Activated CD4-positive, alpha-beta T cell treated with anti-CD3 and anti-CD28 coated beads for 24 hours (primary cell): ENCODE results near the gene GAB1.
"Not testable (repeated sequence)": the region's sequence is repeated elsewhere in the genome, so short reads cannot be mapped to it uniquely, and the experiment has no call there.

Experiments used
- DNase-seq, 2 donors: peaks; one replicate each; pipeline ENCODE4 v3.0.0-alpha.2; 2020; ENCODE audit warnings: low read depth in 2 of 2

GAB1 gene

DNA sequence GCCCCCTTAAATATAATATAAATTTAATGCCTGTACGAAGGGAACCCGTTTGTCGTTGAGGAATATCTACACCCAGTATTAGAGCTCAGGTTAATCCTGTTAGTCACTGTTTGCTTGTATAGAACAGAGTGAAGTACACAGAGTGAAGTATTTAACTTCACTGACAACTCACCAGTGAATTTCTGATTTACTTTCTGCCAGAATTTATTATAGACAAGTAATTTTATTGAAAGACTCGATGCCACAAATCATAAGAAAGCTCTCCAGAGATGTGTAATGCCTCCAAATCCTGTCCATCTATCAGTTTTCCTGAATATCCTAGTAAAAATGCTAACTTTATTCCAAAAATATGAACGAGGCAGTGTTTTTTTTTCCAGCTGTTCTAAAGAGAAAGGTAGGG is 1.6 kb downstream of the GAB1 start:
- no peak for DNase-seq

DNA sequence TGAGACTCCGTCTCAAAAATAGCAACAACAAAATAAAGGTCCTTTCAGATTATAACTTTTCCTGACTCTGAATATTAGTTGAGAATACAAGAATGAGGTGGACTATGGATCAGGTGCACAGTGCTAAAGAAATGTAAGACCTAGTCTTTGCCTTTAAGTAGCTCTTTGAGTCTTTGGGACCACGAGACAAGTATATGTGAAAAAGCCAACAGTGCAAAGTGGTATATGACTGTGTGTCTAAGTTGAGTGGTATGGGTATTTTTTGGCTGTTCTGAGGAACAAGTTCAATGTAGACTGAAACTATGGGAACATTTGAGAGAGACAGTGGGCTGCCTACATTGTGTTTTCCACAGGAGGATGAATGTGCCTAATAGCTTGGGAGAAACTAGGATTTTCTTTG is 2.8 kb downstream of the GAB1 start:
- DNase-seq = no peak

DNA sequence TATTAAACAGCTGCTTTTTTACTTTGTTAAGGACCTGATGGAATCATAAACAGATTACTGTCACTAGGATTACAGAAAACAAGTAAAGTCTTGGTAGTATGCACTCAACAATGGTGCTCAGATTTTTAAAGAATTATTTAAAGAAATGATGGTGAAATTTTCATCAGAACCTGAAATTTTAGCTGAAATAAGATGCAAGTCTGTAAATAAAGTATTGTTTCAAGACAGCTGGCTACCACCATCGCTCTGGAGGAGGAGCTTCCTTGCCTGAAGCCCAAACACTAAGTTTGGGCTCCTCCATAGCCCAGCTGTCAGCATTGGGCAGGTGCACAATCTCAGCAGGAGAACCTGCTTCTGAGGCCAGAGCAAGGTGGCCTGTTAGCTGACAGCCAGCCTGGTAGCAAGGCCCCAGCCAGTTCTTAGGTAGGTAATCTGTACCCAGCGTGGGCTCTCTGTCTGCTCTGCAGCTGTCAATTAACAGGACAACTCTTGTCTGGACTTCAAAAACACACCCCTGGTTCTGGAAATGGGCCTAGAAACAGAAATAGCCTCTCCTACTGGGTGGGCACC is 4.6 kb downstream of the GAB1 start:
- no peak for DNase-seq

DNA sequence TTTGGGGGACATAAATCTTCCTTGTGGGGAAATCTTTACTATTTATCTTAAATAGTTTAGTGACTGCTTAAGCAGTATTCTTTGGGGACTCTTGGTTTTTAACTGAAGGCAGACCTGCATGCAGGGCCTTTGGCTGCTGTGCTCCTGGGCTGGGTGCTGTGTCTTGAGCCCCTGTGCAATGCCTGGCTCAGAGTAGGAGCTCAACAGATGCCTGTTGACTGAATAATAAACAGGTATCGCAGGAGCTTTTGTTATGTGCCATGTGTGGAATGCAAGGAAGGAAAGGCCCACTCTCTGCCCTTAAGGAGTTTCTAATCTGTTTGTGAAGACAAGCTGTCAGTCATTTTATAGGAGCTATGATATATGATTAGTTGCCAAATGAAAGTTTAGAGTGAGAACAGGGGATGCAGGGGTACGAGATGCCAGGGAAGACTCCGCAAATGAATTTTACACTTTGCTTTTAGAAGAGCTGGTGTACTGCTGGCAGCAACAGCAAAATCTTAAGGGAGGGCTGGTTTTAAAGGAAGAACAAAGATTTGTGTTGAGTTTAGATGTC is 6.7 kb downstream of the GAB1 start:
- DNase-seq = no peak

DNA sequence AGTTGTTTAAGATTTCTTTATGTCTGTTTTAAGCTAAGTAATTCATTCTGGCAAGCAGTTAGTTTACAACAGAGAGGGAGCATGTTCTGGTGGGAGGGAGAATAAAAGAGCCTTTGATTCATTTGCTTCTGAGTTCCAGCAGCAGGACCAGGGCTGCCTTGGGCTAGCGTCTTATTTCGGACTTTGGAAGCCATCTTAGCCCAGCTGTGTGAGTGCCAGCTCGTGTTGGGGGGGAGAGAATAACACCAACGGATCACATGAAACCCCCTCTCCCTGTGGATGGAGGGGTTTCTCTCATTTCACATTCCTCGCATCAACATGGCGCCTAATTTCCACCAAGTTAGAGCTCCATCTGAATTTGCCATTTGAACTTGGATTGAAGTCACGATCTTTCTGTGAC is 7.4 kb downstream of the GAB1 start:
- no peak for DNase-seq

GRCh38 chr4:143344774-143345173 is 8.1 kb downstream of the GAB1 start:
- DNase-seq = no peak

DNA sequence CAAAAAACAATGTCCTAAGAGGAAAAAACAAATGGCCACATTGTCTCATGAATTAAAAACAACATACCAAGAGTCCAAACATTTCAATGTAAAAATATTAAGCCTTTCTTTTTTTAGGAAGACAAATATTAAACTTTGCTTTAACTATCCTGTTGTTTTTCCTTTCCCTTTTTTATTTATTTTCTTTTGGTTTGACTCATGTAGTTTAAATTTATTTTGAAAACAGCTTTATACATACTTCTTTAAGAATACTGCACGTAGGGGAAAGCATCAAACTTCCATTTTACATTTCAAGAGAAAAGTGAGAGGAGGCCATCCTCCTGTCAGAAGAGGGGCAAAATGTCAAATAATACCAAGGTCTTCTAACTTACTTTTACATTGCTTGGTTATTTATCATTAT is 8.7 kb downstream of the GAB1 start:
- no peak for DNase-seq

DNA sequence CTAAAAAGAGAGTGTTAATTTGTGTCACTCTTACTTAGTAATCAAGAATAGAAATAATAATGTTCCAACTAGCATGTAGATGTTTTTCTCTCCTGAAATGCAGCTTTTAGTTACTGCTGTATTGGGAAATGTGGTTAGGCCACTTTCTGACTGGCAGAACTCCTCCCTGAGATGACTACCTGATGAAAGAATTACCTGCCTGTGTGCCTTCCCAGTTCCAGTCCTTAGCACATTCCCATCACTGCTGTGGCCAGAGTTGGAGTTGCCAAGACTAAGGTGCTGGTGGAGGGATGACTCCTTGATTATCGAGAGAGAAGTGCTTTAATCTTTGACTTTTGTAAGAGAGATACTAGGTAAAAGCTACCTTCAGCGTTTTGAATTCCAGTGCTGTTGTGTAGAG is 9.5 kb downstream of the GAB1 start:
- no peak for DNase-seq

DNA sequence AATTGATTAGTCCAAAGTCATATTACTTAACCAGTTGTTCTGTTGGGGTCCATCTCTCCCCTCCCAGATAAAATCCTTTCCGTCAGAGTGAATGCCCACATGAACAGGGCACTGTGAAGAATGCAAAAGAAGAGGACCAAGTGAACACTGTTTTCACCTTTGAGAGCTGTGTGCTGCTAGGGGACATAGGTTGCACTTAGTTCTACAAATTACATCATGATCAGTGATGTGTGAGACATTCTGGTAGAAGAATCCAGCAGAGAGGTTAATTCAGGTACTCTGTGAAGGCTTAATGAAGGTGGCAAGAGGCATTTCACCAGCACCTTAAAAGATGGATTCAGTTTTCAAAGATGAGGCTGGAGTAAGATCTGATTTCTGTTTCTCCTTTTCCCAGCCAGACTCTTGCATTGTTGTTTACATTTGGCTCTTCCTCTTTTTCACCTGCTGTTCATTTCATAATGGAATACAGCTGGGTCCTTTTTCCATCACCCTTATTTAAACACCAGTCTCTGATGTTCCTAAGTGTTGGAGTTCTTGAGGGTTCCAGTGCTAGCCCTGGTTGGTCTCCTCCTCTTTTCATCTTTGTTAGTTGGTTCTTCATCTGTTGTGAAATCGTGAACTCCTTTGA is 10.9 kb downstream of the GAB1 start:
- no peak for DNase-seq

GRCh38 chr4:143348233-143349077 is 11.8 kb downstream of the GAB1 start:
- DNase-seq = no peak

DNA sequence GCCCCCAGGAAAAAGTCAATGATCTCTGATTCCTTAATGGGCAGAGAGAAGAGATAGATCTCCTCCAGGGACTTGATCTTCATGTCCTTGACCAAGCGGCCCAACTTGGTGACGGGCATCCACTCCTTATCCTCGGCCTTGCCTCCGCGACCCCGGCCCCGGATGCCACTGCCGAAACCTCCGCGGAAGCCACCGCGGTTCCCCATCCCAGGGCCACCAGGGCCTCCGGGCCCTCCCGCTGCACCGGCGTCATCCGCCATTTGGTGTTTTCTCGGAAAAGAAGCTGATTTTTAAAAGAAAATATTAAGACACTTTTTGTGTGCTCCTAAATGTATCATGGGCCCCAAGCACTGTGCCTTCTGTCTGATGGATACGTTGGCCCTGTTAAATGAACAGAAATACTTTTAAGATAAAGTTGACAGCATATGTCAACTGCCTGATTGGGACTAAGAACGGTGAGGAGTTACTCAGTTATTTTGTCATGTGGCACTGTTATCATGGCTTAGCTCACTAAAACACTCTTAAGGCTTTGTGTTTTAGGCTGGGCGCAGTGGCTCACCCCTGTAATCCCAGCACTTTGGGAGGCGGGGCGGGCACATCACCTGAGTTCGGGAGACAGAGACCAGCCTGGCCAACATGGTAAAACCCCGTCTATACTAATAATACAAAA is 13.3 kb downstream of the GAB1 start:
- DNase-seq = not testable (repeated sequence)

DNA sequence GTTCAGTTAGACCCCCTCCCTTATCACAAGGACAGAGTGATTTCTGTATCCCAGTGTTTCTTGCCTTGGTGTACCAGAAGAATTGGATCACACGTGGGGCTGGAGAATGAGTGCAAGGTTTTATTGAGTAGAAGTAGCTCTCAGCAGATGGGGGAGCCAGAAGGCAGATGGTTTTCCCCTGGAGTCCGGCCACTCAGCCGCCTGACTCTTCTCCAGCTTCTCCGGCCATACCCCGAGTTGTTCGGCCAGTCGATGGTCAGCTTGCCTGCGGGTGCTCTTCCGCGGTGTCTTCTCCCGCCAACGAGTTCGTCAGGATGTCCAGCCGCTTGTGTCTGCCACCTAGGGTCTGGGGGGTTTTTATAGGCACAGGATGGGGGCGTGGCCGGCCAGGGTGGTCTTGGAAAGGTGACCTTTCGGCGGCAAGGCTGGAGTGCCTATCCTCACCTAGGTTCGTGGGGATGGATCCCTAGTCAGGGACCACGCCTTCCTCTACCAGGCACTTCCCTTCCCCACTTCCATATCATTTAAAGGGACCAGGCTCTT is 14.5 kb downstream of the GAB1 start:
- no peak for DNase-seq

- no peak for DNase-seq
Measured at GRCh38 chr4:143351774-143352451, 15.2 kb downstream of the GAB1 start.

DNA sequence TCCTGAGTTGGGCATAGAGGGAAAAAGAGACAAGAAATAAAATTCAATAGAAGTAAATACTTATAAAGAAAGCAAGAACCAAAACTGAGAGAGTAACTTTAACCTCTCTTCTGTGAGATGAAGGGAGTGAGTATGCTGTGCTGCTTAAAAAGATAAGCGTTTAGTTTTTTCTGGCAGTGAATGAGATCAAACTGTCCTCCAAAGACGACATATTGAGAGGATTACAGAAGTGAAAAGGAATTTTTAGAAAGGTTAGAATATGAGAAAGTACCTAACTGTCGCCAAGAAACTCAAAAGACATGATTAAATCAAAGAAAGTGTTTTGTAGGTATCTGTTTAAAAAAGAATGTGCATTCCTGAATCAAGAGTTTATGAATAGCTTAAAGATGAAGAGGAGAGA is 16.0 kb downstream of the GAB1 start:
- no peak for DNase-seq

DNA sequence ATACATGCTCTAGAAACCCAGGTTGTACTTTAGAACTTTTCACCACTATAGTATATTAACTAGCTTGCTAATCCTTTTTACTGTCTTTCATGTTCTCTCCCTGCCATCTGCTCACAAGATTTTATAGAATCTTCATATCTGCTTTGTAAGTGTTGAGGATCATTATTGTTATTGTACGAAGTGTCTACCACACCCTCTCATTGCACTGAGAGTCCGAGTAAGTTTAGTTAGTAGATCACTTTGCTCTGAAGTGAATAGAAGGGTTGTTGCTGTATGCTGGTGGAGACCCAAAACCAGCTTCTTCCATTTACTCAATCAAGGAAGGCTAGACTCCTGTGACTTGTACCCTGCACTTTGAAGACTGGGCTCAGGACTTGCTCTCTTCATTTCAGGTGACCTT is 17.1 kb downstream of the GAB1 start:
- DNase-seq = no peak

DNA sequence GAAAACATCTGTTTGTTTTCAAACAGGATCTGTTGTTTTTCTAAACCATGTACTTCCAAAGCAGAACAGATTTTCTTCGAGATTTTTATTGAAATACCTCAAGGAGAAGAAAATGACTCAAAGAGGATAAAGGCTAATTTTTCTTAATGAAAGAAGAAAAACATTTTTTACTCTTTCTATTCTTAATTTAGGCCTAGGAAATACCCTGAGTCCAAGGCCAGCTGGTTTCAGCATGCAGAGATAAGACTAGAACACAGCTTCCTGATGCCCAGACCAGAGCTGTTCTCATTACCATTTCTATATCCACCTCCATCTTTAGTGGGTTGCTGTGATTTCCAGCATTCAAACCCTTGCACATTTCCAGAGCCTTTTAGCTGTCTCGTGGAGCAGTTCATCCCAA is 18.3 kb downstream of the GAB1 start:
- no peak for DNase-seq

DNA sequence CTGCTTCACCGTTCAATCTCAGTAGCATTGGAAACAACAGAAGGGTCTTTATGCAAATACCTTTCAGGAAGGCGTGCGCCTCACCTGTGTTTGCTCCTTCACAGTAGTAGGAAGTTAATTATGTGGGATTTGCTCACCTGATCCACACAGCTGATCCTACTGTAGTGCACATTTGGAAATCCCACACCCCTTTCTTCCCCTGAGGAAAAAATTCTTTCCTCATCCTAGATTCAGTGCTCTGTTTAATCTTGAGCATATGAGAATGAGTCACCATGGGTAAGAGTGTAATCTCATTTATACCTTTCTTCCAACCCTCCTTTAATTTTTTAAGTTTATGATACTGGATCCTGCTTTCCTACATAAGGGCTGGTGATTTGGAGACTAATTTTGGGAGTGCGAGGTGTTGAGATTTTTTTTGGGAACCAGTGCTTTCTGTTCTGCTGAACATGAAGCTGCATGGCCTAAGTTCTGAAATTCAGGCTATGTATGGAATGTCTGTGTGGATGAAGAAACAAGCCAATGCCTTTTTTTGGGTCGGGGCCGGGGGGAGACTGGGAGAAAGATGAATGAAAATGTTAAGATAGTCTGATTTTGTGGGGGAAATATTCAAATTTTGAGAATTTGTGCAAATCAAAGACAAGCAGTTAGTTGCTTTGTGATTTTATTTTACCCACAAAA is 19.0 kb downstream of the GAB1 start:
- DNase-seq = no peak

- DNase-seq = no peak
Measured at GRCh38 chr4:143356493-143356892, 19.8 kb downstream of the GAB1 start.

GRCh38 chr4:143357161-143357845 is 20.6 kb downstream of the GAB1 start:
- no peak for DNase-seq

DNA sequence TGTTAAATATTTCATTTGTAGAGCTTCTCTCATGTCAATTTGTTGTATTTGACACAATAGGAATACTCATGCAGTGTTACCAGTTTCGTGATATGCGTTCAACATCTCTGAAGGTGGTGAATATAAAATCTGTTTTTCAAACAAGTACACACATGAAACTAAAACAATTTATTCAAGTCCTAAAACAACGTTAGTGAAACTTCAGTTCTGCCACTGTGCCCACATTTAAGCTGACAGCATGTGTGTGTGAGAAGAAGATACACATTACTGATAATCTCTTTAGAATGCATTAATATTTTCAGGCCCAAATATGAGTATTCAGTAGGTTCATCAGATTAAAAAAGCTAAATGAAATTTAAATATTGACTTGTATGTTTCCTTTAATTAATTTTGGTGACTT is 21.7 kb downstream of the GAB1 start:
- no peak for DNase-seq
